Erythroblast (primary cell): ENCODE data around the gene ACTR2.

Experiments
- GATA1 ChIP-seq: IDR thresholded peaks from 2 replicates; pipeline ENCODE4 v1.6.1; 2011; ENCODE audit warnings: low read depth, mild to moderate bottlenecking, control low read depth, low read length, moderate library complexity
- POLR2A ChIP-seq: IDR thresholded peaks from 2 replicates; pipeline ENCODE4 v1.6.1; 2011; ENCODE audit warnings: mild to moderate bottlenecking, low read length

DNA sequence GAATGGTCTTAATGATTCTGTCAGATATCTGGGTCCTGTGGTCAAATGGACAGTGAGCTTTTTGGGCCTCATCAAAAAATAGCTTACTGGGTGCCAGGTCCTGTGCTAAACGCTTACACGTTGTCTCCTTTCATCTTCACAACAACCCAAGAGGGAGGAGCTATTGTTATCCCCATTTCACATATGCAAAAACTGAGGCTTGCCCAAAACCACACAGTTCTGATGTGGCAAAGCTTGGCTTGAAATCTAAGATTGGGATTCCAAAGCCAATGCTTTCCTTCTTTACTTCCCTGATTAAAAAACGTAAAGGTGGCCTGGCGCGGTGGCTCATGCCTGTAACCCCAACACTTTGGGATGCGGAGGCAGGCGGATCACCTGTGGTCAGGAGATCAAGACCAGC is 69.3 kb downstream of the ACTR2 start:
- TF ChIP-seq POLR2A (no peak), GATA1 (no peak)
